Neural progenitor cell (in vitro differentiated cells): ENCODE data around the gene TNFRSF11A.

Source experiments
- CTCF ChIP-seq: fragments of 200-600 bp; sonication (generic); IDR thresholded peaks from 2 replicates; pipeline ENCODE4 v1.5.1; 2017; ENCODE audit warnings: antibody characterized with exemption, mild to moderate bottlenecking
- EZH2 ChIP-seq: fragments of 200-600 bp; sonication (generic); IDR thresholded peaks from 2 replicates; pipeline ENCODE4 v1.6.1; 2017; ENCODE audit warnings: antibody characterized with exemption, mild to moderate bottlenecking, moderate library complexity

GRCh38 chr18:62332431-62332830 is 7.3 kb downstream of the TNFRSF11A start:
- TF ChIP-seq CTCF (no peak), EZH2 (no peak)
